ENCODE data around the gene NKX3-2. TPM values are rescaled to one million over a fixed set of nuclear protein-coding genes. Genes with fewer than 3 reads are reported as not detected.

NKX3-2 gene
- total and polyA plus RNA-seq, 9 of the 15 experiments (the other 6 are each of a cell fraction or from before 2014, with no cell fraction given), result 0.03 to 0.81 (median 0.27) TPM; not detected in 1

DNA sequence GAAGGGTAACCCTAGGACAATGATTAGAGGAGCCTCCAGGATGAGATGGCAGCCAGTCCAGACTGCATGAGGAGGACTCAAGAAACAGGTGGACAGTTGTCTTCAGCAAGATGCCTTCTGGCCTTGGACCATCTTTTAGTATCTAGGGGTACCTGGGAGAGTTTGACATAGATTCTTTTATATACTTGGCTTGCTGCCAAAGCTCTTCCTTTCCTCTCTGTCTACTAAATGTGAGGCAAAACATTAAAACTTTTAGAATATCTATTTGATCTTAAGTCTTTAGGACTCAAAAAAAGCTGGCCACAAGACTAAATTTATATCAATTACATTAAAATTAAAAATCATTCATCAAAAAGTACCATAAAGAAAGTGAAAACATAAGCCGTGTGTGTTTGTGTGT is 18.6 kb upstream of the NKX3-2 start:
- Histone ChIP-seq H3K9ac (ENCODE audit: insufficient read depth in 1 of 2, low read depth in 2 of 2, low read length in 2 of 2) (no peak overlapping the region), H3K9me1 (ENCODE audit: control insufficient read depth, insufficient read depth, low read length) (no peaks in the 10 kb centered on the region), H2AFZ (ENCODE audit: low read depth, low read length) (no peak overlapping the region), H3K27me3 (ENCODE audit: control insufficient read depth in 2 of 2, insufficient read depth in 2 of 2, low read length in 2 of 2) (no peaks in the 10 kb centered on the region), H4K20me1 (replicated peaks; ENCODE audit: control insufficient read depth, insufficient read depth, low read length) (no peaks in the 10 kb centered on the region), H3K4me1 (replicated peaks in 1 of 2; ENCODE audit: control insufficient read depth in 2 of 2, insufficient read depth in 2 of 2, low read length in 2 of 2) (no peaks in the 10 kb centered on the region), H3K9me3 (replicated peaks; ENCODE audit: control insufficient read depth, insufficient read depth, low read depth, low read length) (no peaks in the 10 kb centered on the region), H3K27ac (ENCODE audit: extremely low read depth, low read depth, low read length) (no peak overlapping the region), H3K79me2 (ENCODE audit: control insufficient read depth, insufficient read depth, low read length) (no peaks in the 10 kb centered on the region), H3K4me3 (no peak overlapping the region), H3K4me2 (ENCODE audit: insufficient read depth, low read length) (no peak overlapping the region), H3K36me3 (ENCODE audit: control insufficient read depth, insufficient read depth, low read length) (no peaks in the 10 kb centered on the region)
- in situ Hi-C loops (cut with MboI) (no loop called here), intact Hi-C loops (cut with micrococcal nuclease) (no loop called here)
- CTCF ChIA-PET (ENCODE audit: low intra/inter-chr PET ratio), result no interaction called here
- no peak for TF ChIP-seq CXXC5 (CRISPR knock-in tag; IDR thresholded peaks at IDR 0.05)
- no peak for TF ChIP-seq ZNF583 (CRISPR knock-in tag; IDR thresholded peaks at IDR 0.05)
- TF ChIP-seq FOSL1 (tag; conservative IDR thresholded peaks at IDR 0.05), result no peak
- TF ChIP-seq NFIX (CRISPR knock-in tag; IDR thresholded peaks at IDR 0.05; ENCODE audit: low read depth), result peak; percentile 68
- TF ChIP-seq NFIC (IDR thresholded peaks at IDR 0.05), result peak; percentile 90
- TF ChIP-seq NRF1 (conservative IDR thresholded peaks at IDR 0.05 in 1 of 2, IDR thresholded peaks at IDR 0.05 in 1 of 2), result no peak
- no TSS peak for BruUV-seq (replicated peaks)
- POLR2A ChIA-PET, result no interaction called here
- FAIRE-seq (no peak), ATAC-seq (no peak), DNase-seq (ENCODE audit: extremely low read depth in 1 of 4, low spot score in 3 of 4) (no peak)
- 6% methylated on average over 1 of the region's 1 CpG for WGBS (ENCODE audit: insufficient coverage, low coverage, missing lambda C conversion rate)

DNA sequence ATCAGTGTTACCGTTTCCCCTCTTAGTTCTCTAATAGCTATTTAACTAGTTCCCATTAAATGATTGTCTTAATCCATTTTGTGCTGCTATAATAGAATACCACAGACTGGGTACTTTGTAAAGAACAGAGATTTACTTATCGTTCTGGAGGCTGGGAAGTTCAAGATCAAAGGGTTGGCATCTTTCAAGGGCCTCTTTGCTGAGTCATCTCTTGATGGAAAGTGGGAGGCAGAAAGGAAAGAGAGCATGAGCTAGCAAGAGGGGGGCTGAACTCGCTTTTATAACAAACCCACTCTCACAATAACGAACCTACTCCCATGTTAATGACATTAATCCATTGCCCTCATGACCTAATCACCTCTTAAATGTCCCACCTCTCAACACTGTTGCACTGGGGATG is 17.4 kb upstream of the NKX3-2 start:
- BruUV-seq (replicated peaks), result no TSS peak
- Histone ChIP-seq H4K20me1 (replicated peaks; ENCODE audit: control insufficient read depth, insufficient read depth, low read length) (no peaks in the 10 kb centered on the region), H3K4me2 (ENCODE audit: insufficient read depth, low read length) (no peak overlapping the region), H3K27me3 (ENCODE audit: control insufficient read depth in 2 of 2, insufficient read depth in 2 of 2, low read length in 2 of 2) (no peaks in the 10 kb centered on the region), H3K9ac (ENCODE audit: insufficient read depth in 1 of 2, low read depth in 2 of 2, low read length in 2 of 2) (no peak overlapping the region), H3K9me1 (ENCODE audit: control insufficient read depth, insufficient read depth, low read length) (no peaks in the 10 kb centered on the region), H3K4me3 (no peak overlapping the region), H3K79me2 (ENCODE audit: control insufficient read depth, insufficient read depth, low read length) (no peaks in the 10 kb centered on the region), H3K27ac (ENCODE audit: extremely low read depth, low read depth, low read length) (no peak overlapping the region), H3K9me3 (replicated peaks; ENCODE audit: control insufficient read depth, insufficient read depth, low read depth, low read length) (no peaks in the 10 kb centered on the region), H3K36me3 (ENCODE audit: control insufficient read depth, insufficient read depth, low read length) (no peaks in the 10 kb centered on the region), H2AFZ (ENCODE audit: low read depth, low read length) (no peak overlapping the region), H3K4me1 (replicated peaks in 1 of 2; ENCODE audit: control insufficient read depth in 2 of 2, insufficient read depth in 2 of 2, low read length in 2 of 2) (no peaks in the 10 kb centered on the region)
- in situ Hi-C loops (cut with MboI) (no loop called here), intact Hi-C loops (cut with micrococcal nuclease) (no loop called here)
- no peak for ATAC-seq
- 0% methylated on average over 4 of the region's 4 CpGs for WGBS (ENCODE audit: insufficient coverage, low coverage, missing lambda C conversion rate)
- DNase-seq (ENCODE audit: extremely low read depth in 1 of 4, low spot score in 3 of 4), result no peak
- ChIA-PET POLR2A (no interaction called here), CTCF (ENCODE audit: low intra/inter-chr PET ratio) (no interaction called here)
- TF ChIP-seq ZNF316 (IDR thresholded peaks at IDR 0.05) (peak; percentile 46; the same call in 1 of the 2 replicates), ZNF431 (CRISPR knock-in tag; IDR thresholded peaks at IDR 0.05) (no peak), C11orf30 (IDR thresholded peaks at IDR 0.05; ENCODE audit: low read depth) (peak; percentile 47), ZNF408 (CRISPR knock-in tag; IDR thresholded peaks at IDR 0.05; ENCODE audit: low read depth) (no peak), MCM5 (IDR thresholded peaks at IDR 0.05; ENCODE audit: low read depth) (no peak), MAFK (IDR thresholded peaks at IDR 0.05; ENCODE audit: low read length) (peak; percentile 15; the same call in 1 of the 2 replicates), NFE2 (IDR thresholded peaks at IDR 0.05; ENCODE audit: low read depth) (peak; percentile 54), IRF2 (CRISPR knock-in tag; IDR thresholded peaks at IDR 0.05) (no peak), ETV1 (tag; conservative IDR thresholded peaks at IDR 0.05; ENCODE audit: low read depth) (no peak), MAFF (IDR thresholded peaks at IDR 0.05; ENCODE audit: low read length) (peak; percentile 47; the same call in 1 of the 2 replicates), MCM3 (IDR thresholded peaks at IDR 0.05) (no peak), NR2C1 (IDR thresholded peaks at IDR 0.05) (no peak), NR2C1 (tag; IDR thresholded peaks at IDR 0.05) (no peak), MAFG (tag; conservative IDR thresholded peaks at IDR 0.05) (peak; percentile 43; the same call in 1 of the 2 replicates)
- TF ChIP-seq, protein P1, sequence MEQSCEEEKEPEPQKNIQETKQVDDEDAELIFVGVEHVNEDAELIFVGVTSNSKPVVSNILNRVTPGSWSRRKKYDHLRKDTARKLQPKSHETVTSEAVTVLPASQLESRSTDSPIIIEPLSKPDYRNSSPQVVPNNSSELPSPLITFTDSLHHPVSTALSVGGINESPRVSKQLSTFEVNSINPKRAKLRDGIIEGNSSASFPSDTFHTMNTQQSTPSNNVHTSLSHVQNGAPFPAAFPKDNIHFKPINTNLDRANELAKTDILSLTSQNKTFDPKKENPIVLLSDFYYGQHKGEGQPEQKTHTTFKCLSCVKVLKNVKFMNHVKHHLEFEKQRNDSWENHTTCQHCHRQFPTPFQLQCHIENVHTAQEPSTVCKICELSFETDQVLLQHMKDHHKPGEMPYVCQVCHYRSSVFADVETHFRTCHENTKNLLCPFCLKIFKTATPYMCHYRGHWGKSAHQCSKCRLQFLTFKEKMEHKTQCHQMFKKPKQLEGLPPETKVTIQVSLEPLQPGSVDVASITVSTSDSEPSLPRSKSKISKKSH (CRISPR knock-in tag; IDR thresholded peaks at IDR 0.05), result no peak
- no peak for FAIRE-seq
